ENCODE results near the gene KRT6A. TPM values are rescaled to one million over a fixed set of nuclear protein-coding genes. Genes with fewer than 3 reads are reported as not detected.
"Not testable (repeated sequence)": the region's sequence is repeated elsewhere in the genome, so short reads cannot be mapped to it uniquely, and the experiment has no call there.

Gene KRT6A
- total RNA-seq, 3 donors from 2014 or later: 1.4 TPM; not detected in 2

- intact Hi-C loops (cut with DNase I, micrococcal nuclease): no loop called here
- no peak for TF ChIP-seq CTCF (IDR thresholded peaks at IDR 0.05)
- no peak for DNase-seq
- Histone ChIP-seq H3K4me1 (ENCODE audit: low read depth) (peaks cover 8% of the 10 kb centered on the region), H3K36me3 (ENCODE audit: low read depth) (no peaks in the 10 kb centered on the region), H3K9me3 (no peaks in the 10 kb centered on the region), H3K4me3 (no peak overlapping the region)
- peak; percentile 87 for ATAC-seq
These were observed 38.5 kb downstream of the KRT6A start for GRCh38 chr12:52454411-52455201.

GRCh38 chr12:52452101-52452500 lies 41.0 kb downstream of the KRT6A start, which contains the start of gene KRT6B:
Gene KRT6B (minus strand): TSS chr12:52452146. CDS start chr12:52452078, 68 bp downstream.
- H3K4me1 ChIP-seq (ENCODE audit: low read depth): peaks cover 8% of the 10 kb centered on the region
- TF ChIP-seq CTCF (IDR thresholded peaks at IDR 0.05): no peak
- ATAC-seq: peak; percentile 69
- intact Hi-C loops (cut with DNase I, micrococcal nuclease): no loop called here
- DNase-seq: no peak
- no peaks in the 10 kb centered on the region for H3K36me3 ChIP-seq (ENCODE audit: low read depth)
- H3K9me3 ChIP-seq: no peaks in the 10 kb centered on the region
- H3K4me3 ChIP-seq: no peak within 1 kb of the TSS

GRCh38 chr12:52448228-52448627 lies 44.8 kb downstream of the KRT6A start:
- no peak for DNase-seq
- Histone ChIP-seq H3K4me1 (ENCODE audit: low read depth) (no peaks in the 10 kb centered on the region), H3K36me3 (ENCODE audit: low read depth) (no peaks in the 10 kb centered on the region), H3K4me3 (no peak overlapping the region), H3K9me3 (no peaks in the 10 kb centered on the region)
- intact Hi-C loops (cut with DNase I, micrococcal nuclease): no loop called here
- TF ChIP-seq CTCF (IDR thresholded peaks at IDR 0.05): no peak
- ATAC-seq: no peak

GRCh38 chr12:52447196-52447595 lies 45.9 kb downstream of the KRT6A start:
- H3K9me3 ChIP-seq; H3K4me1 ChIP-seq (ENCODE audit: low read depth); H3K4me3 ChIP-seq; ATAC-seq; DNase-seq; H3K36me3 ChIP-seq (ENCODE audit: low read depth); intact Hi-C loops (cut with DNase I, micrococcal nuclease): not testable (repeated sequence)

- Histone ChIP-seq H3K4me1 (ENCODE audit: low read depth) (no peaks in the 10 kb centered on the region), H3K36me3 (ENCODE audit: low read depth) (no peaks in the 10 kb centered on the region), H3K4me3 (no peak overlapping the region), H3K9me3 (no peaks in the 10 kb centered on the region)
- intact Hi-C loops (cut with DNase I, micrococcal nuclease): no loop called here
- ATAC-seq: no peak
- no peak for DNase-seq
- TF ChIP-seq CTCF (IDR thresholded peaks at IDR 0.05): no peak
These were observed 46.6 kb downstream of the KRT6A start for GRCh38 chr12:52446367-52447045.

GRCh38 chr12:52445876-52446275 lies 47.2 kb downstream of the KRT6A start:
- Histone ChIP-seq H3K4me3 (no peak overlapping the region), H3K9me3 (no peaks in the 10 kb centered on the region), H3K36me3 (ENCODE audit: low read depth) (no peaks in the 10 kb centered on the region), H3K4me1 (ENCODE audit: low read depth) (no peaks in the 10 kb centered on the region)
- DNase-seq (no peak), ATAC-seq (no peak)
- TF ChIP-seq CTCF (IDR thresholded peaks at IDR 0.05): no peak
- intact Hi-C loops (cut with DNase I, micrococcal nuclease): no loop called here

Measured in mucosa of descending colon (tissue), 3 donors.